Lung (tissue), 12 donors: ENCODE measurements around the gene JAM2. TPM values are rescaled to one million over a fixed set of nuclear protein-coding genes. Genes with fewer than 3 reads are reported as not detected.
A peak's percentile ranks its signal among the peaks of the same experiment; 100 is the strongest.
"Not testable (repeated sequence)": the region's sequence is repeated elsewhere in the genome, so short reads cannot be mapped to it uniquely, and the experiment has no call there.

Experiments
- ATAC-seq: fragments of 200-7000 bp; cut with Tn5 transposase; one replicate; pipeline ENCODE4 v1.9.1; 2020; ENCODE audit warnings: moderate number of reproducible peaks; ENCODE audit not compliant: insufficient read depth, low FRiP score
- DNase-seq, 3 donors: peaks; one replicate each; pipeline ENCODE4 v3.0.0-alpha.2; 2013 to 2017
- H3K27ac ChIP-seq, 2 donors: one replicate each; pipeline ENCODE4 v1.5.1; 2013; ENCODE audit warnings: mild to moderate bottlenecking in 2 of 2, moderate library complexity in 2 of 2, control low read depth in 1 of 2, inconsistent platforms in 1 of 2, low read depth in 1 of 2, low read length in 1 of 2
- H3K27me3 ChIP-seq, 3 donors: one replicate each; pipeline ENCODE4 v1.5.1; 2013; ENCODE audit warnings: low read length in 2 of 3; ENCODE audit not compliant: control insufficient read depth in 3 of 3, insufficient read depth in 3 of 3
- H3K36me3 ChIP-seq, 4 donors: one replicate each; pipeline ENCODE4 v1.5.1; 2013; ENCODE audit warnings: low read length in 4 of 4, mild to moderate bottlenecking in 1 of 4, moderate library complexity in 1 of 4; ENCODE audit not compliant: control insufficient read depth in 4 of 4, insufficient read depth in 4 of 4
- H3K4me1 ChIP-seq, 5 donors: one replicate each; pipeline ENCODE4 v1.5.1; 2013; ENCODE audit warnings: low read length in 5 of 5, mild to moderate bottlenecking in 2 of 5, moderate library complexity in 1 of 5; ENCODE audit not compliant: control insufficient read depth in 5 of 5, insufficient read depth in 5 of 5
- H3K4me3 ChIP-seq: one replicate; pipeline ENCODE4 v1.5.1; 2013; ENCODE audit warnings: mild to moderate bottlenecking, control low read depth, moderate library complexity
- H3K9ac ChIP-seq, 2 donors: one replicate each; pipeline ENCODE4 v1.5.1; 2013; ENCODE audit warnings: low read length in 2 of 2, control low read depth in 1 of 2; ENCODE audit not compliant: insufficient read depth in 1 of 2
- H3K9me3 ChIP-seq, 4 donors: one replicate each; pipeline ENCODE4 v1.5.1; 2013; ENCODE audit warnings: low read length in 3 of 4, mild to moderate bottlenecking in 1 of 4, moderate library complexity in 1 of 4; ENCODE audit not compliant: control insufficient read depth in 4 of 4, insufficient read depth in 3 of 4
- WGBS, 2 donors: extraction: QIAGEN DNeasy Blood & Tissue Kit; methylation state at CpG; one replicate each; pipeline ENCODE4 v1.1.7; 2013; 5-methylcytosine and 5-hydroxymethylcytosine counted together
- polyA plus RNA-seq, 2 donors: library from polyadenylated mRNA; stranded (reverse); fragments of 200-250 nt; gene quantifications; one replicate each; pipeline ENCODE4 v1.2.1, GENCODE V29; 2013
- total RNA-seq, 2 donors: library from RNA; depleted of rRNA in 1 of 2; stranded (reverse); fragments of >200 nt in 1 of 2; gene quantifications; one replicate each; pipeline ENCODE4 v1.2.1, GENCODE V29; 2014 to 2021
- TF ChIP-seq, protein P1 (sequence below): IDR thresholded peaks from 2 replicates; pipeline ENCODE4 v1.5.1; 2012; ENCODE audit warnings: mild to moderate bottlenecking; ENCODE audit errors: control extremely low read depth, extremely low read depth
- donor health status: control.
- donor health status: control.
- donor health status: Bipolar disorder and iron deficiency.
- donor health status: healthy.
- donor health status: DM: yes; HTN: yes; CAD: no.

Gene JAM2
- total and polyA plus RNA-seq, 4 donors, result 11.1 to 57.1 (median 14.4) TPM

DNA sequence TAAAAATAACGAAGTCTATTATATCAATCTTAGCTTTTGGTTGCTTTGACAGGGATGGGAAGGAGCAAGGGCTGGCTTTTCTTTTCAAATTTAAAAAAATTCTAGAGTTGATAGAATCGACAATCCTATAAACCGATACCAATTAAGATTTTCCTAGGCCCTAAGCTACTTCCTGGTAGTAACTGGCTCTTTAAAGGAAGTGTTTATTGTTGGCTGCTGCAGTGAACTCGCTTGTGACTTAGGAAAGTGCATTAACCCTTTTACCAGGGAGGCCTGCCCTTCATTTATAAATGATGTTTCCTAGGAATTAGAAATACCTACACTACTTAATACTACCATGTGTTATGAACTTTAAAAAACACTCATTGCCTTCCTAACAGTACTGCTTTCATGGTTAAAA is 62.5 kb downstream of the JAM2 start:
- DNase-seq, result no peak
- peaks cover 0 to 4% (median 0%) of the 10 kb centered on the region in 4 donors for H3K36me3 ChIP-seq
- H3K9ac ChIP-seq, result no peak overlapping the region
- no peaks in the 10 kb centered on the region for H3K27me3 ChIP-seq
- no peak overlapping the region for H3K27ac ChIP-seq
- H3K4me3 ChIP-seq, result no peak overlapping the region
- ATAC-seq, result no peak
- no peaks in the 10 kb centered on the region for H3K4me1 ChIP-seq
- TF ChIP-seq, protein P1, sequence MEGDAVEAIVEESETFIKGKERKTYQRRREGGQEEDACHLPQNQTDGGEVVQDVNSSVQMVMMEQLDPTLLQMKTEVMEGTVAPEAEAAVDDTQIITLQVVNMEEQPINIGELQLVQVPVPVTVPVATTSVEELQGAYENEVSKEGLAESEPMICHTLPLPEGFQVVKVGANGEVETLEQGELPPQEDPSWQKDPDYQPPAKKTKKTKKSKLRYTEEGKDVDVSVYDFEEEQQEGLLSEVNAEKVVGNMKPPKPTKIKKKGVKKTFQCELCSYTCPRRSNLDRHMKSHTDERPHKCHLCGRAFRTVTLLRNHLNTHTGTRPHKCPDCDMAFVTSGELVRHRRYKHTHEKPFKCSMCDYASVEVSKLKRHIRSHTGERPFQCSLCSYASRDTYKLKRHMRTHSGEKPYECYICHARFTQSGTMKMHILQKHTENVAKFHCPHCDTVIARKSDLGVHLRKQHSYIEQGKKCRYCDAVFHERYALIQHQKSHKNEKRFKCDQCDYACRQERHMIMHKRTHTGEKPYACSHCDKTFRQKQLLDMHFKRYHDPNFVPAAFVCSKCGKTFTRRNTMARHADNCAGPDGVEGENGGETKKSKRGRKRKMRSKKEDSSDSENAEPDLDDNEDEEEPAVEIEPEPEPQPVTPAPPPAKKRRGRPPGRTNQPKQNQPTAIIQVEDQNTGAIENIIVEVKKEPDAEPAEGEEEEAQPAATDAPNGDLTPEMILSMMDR, result no peak
- H3K9me3 ChIP-seq, result no peaks in the 10 kb centered on the region
- WGBS, 2 donors, result 56 to 68% methylated on average over 4 of the region's 4 CpGs

DNA sequence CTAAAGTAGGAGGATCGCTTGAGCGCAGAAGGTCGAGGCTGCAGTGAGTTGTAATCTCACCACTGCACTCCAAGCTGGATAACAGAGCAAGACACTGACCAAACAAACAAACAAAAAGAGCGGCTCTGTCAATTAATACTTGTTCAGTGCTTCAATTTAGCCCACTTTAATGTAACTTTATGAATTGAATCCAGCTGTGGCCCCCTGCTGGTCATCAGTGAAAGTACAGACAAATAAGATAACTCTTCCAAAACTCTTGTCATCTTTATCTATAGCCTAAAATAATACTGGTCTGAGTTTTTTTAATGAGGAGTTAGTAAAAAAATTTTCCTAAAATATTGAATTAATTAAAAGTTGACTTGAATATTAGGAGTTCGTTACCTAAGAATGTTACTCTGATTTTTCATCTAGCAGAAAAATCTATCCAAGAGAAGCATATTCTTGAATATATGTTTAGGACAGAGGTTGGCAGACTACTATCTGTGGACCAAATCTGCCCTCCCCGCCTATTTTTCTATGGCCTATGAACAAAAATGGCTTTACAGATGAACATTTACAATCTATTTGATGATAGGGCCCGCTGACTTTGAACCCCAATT is 69.5 kb downstream of the JAM2 start:
- no peak for ATAC-seq
- peak; percentile 31 to 65 (median 62) for DNase-seq

DNA sequence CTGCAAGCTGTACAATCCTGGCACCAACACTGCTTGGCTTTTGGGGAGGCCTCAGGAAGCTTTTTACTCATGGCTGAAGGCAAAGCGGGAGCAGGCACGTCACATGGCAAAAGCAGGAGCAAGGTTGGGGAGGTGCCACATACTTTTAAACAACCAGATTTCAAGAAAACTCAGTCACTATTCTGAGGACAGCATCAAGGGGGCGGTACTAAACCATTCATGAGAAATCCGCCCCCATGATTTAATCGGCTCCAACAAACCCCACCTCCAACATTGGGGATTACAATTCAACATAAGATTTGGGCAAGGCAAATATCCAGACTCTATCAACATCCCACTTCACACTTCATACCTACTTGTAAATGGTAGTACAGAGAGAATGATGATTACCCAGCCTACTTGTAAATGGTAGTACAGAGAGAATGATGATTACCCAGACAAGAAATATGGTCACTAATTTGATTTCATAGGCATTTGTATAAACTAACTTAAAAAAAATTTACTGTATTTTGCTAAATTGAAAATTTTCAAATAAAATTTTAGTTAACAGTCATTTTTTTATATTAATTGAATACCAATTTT is 70.7 kb downstream of the JAM2 start:
- Histone ChIP-seq H3K36me3 (peaks cover 0 to 4% (median under 1%) of the 10 kb centered on the region in 4 donors), H3K27ac (no peak overlapping the region), H3K4me3 (no peak overlapping the region), H3K9me3 (no peaks in the 10 kb centered on the region), H3K27me3 (no peaks in the 10 kb centered on the region), H3K4me1 (no peaks in the 10 kb centered on the region), H3K9ac (no peak overlapping the region)
- ATAC-seq (no peak), DNase-seq (no peak)
- TF ChIP-seq, protein P1, result no peak
- 86 to 89% methylated on average over 5 of the region's 5 CpGs for WGBS, 2 donors

More for the DNA sequence above, 69.5 kb downstream of the JAM2 start:
- Histone ChIP-seq H3K4me1 (no peaks in the 10 kb centered on the region), H3K27ac (no peak overlapping the region), H3K9me3 (no peaks in the 10 kb centered on the region), H3K27me3 (no peaks in the 10 kb centered on the region), H3K4me3 (no peak overlapping the region), H3K9ac (no peak overlapping the region), H3K36me3 (peaks cover 0 to 2% (median 0%) of the 10 kb centered on the region in 4 donors)
- 60 to 68% methylated on average over 7 of the region's 7 CpGs for WGBS, 2 donors
- TF ChIP-seq, protein P1, result peak; percentile 66

DNA sequence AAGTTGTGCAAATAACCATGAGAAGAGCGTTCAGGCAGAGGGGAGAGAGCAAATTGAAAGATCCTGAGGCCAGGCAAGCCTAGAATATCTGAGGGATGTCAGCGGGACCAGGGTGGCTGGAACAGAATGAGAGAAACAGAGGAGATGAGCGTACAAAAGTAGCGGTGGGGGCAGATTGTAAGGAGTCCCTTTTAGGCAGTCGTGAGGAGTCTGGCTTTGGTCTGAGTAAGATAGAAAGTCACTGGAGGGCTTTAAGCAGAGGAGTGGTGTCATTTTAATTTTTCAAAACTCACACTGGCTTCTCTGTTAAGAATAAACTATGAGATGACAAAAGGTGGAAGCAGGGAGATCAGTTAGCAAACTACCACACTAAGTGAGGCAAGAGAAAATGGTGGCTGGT is 71.5 kb downstream of the JAM2 start:
- no peak overlapping the region for H3K9ac ChIP-seq
- H3K9me3 ChIP-seq, result no peaks in the 10 kb centered on the region
- ATAC-seq (no peak), DNase-seq (no peak)
- no peak overlapping the region for H3K4me3 ChIP-seq
- peaks cover 0 to 7% (median 4%) of the 10 kb centered on the region in 4 donors for H3K36me3 ChIP-seq
- H3K4me1 ChIP-seq, result no peaks in the 10 kb centered on the region
- no peaks in the 10 kb centered on the region for H3K27me3 ChIP-seq
- TF ChIP-seq, protein P1, result no peak
- no peak overlapping the region for H3K27ac ChIP-seq
- 85 to 94% methylated on average over 5 of the region's 5 CpGs for WGBS, 2 donors

DNA sequence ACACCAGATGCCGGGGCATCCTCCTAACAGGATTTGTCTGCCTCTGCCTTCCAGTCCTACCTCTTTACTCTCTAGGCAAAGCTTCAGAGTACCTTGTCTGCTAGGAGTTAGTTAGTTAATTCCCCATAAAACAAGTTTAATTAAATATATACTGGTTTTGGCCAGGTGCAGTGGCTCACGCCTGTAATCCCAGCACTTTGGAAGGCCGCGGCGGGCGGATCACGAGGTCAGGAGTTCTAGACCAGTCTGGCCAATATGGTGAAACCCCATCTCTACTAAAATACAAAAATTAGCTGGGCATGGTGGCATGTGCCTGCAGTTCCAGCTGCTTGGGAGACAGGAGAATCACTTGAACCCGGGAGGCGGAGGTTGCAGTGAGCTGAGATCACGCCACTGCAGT is 75.0 kb downstream of the JAM2 start:
- WGBS, 2 donors, result 97 to 99% methylated on average over 10 of the region's 10 CpGs
- DNase-seq, H3K9ac ChIP-seq, ATAC-seq, H3K4me1 ChIP-seq, H3K27me3 ChIP-seq, H3K9me3 ChIP-seq, H3K4me3 ChIP-seq, H3K27ac ChIP-seq: not testable (repeated sequence)
- H3K36me3 ChIP-seq, result peaks cover 0 to 11% (median 6%) of the 10 kb centered on the region in 4 donors
